PFSK-1 (cell line): Measurements from ENCODE around the gene EFEMP1.

Experiments
- FOXP2 ChIP-seq: optimal IDR thresholded peaks from 2 replicates; pipeline ENCODE3; 2011; ENCODE audit warnings: borderline replicate concordance, control low read depth, inconsistent platforms; ENCODE audit not compliant: insufficient read depth; ENCODE audit errors: extremely low read length, extremely low read depth
- POLR2AphosphoS5 ChIP-seq: IDR thresholded peaks from 2 replicates; pipeline ENCODE4 v1.6.1; 2012; ENCODE audit warnings: low read depth, mild to moderate bottlenecking, control low read depth, low read length, moderate library complexity
- REST ChIP-seq, 2 experiments: IDR thresholded peaks; 2 replicates each; pipeline versions ENCODE4 v1.6.1 to v1.8.0; 2011 to 2012; ENCODE audit warnings: low read depth in 2 of 2, low read length in 2 of 2, control low read depth in 1 of 2, inconsistent platforms in 1 of 2, mild to moderate bottlenecking in 1 of 2, moderate library complexity in 1 of 2; ENCODE audit not compliant: insufficient read depth in 1 of 2
- SIN3A ChIP-seq: IDR thresholded peaks from 2 replicates; pipeline ENCODE4 v1.6.1; 2012; ENCODE audit warnings: mild to moderate bottlenecking, low read length, moderate library complexity, borderline replicate concordance; ENCODE audit not compliant: insufficient read depth
- TAF1 ChIP-seq: IDR thresholded peaks from 2 replicates; pipeline ENCODE4 v1.6.1; 2012; ENCODE audit warnings: low read length, control low read depth, borderline replicate concordance; ENCODE audit not compliant: insufficient read depth

Gene EFEMP1

DNA sequence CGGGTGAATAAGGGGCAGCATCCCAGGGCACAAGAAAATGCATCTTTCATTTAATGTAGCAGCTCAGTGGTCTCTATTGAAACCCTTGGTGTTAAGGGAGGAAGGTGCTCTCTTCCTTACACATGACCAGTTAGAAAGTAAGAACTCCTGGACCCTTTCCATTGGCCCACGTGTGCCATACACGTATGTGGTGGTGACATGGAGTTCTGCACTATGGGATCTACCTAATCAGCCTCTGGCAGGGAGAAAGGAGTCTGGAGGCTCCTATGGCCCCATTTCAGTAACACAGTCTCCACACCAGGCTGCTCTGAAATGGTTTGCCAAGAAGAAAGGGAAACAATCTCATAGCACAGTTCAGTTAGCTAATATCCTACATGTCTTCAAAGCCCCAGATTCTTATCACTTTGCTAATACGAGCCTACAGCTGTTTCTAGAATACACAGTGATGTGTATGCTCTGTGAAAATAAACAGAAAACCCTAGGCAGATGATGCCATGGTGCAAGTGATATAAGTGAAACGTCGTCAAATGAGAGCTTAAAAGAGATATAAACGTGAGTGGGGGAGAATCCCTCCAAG is 7.0 kb downstream of the EFEMP1 start:
- 0 out of 2 replicates have a peak, but pooled peaks have one; percentile 39 for TF ChIP-seq SIN3A
- TF ChIP-seq POLR2AphosphoS5 = no peak

DNA sequence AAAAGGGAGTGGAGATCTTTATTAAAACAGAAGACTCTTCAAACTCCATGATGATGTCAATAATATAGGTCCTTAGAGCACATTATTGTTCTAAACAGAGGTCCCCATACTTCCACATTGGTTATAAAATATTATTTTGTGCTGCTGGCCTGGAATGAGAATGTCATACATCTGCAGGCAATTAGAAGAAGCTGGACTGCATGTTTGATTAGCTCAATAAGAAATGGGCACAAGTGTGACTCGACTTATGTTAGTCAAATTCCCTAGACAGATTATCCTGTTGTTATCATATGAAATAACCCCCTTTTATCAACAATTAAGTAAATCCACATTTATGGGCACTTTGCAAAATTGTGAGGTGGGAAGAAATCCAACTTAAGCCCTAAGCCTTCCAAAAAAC is 8.8 kb downstream of the EFEMP1 start:
- TF ChIP-seq FOXP2 (no peak), SIN3A (no peak), REST (IDR thresholded peaks at IDR 0.05; ENCODE audit: insufficient read depth in 1 of 2, low read depth in 2 of 2, low read length in 2 of 2) (no peak), POLR2AphosphoS5 (no peak), TAF1 (no peak)

DNA sequence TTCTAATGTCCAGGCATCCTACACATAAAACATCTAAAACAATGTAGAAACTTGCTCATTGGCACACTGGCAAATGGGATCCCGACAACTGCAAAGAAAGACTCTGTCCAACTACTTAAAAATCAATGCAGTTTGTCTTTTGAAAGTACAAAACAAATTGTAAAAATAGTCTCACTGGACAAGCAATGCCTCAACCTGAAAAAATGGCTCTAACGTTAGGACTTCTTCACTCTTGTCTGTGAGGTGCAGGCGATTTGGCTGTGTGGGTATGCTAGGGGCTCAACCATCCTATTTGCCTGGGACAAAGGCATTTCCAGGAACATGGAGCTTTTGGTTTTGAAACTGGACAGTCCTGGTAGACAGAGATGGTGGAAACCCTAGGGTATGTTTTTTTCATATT is 10.7 kb downstream of the EFEMP1 start:
- TF ChIP-seq POLR2AphosphoS5 (no peak), TAF1 (no peak), FOXP2 (no peak), SIN3A (no peak), REST (IDR thresholded peaks at IDR 0.05; ENCODE audit: insufficient read depth in 1 of 2, low read depth in 2 of 2, low read length in 2 of 2) (no peak)

DNA sequence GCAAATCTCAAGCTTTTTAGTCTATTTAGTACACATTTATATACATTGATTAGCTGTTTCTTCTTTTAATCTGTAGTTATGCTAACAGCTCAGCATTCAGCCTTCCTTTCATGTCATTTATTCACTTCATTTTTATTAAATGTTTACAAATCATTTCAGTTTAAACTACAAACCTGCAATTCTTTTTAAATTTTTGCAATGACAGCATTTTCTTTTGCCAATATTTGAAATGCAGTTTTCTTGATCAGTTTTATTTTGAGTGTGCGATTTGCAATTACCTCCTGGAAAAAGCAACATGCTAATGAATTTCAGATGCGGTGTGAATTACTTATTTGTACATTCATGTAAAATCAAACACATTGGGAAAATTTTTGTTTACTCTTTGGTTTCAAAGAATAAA is 13.5 kb downstream of the EFEMP1 start:
- TF ChIP-seq REST (IDR thresholded peaks at IDR 0.05; ENCODE audit: insufficient read depth in 1 of 2, low read depth in 2 of 2, low read length in 2 of 2) = no peak
- no peak for TF ChIP-seq POLR2AphosphoS5
- TF ChIP-seq SIN3A = no peak
- no peak for TF ChIP-seq FOXP2
- no peak for TF ChIP-seq TAF1

- TF ChIP-seq REST (IDR thresholded peaks at IDR 0.05; ENCODE audit: insufficient read depth in 1 of 2, low read depth in 2 of 2, low read length in 2 of 2) (no peak), TAF1 (no peak), SIN3A (no peak), POLR2AphosphoS5 (no peak)
Measured at GRCh38 chr2:55907686-55908085, 15.9 kb downstream of the EFEMP1 start.

GRCh38 chr2:55906993-55907392 is 16.6 kb downstream of the EFEMP1 start:
- TF ChIP-seq SIN3A (no peak), FOXP2 (no peak), POLR2AphosphoS5 (no peak), REST (IDR thresholded peaks at IDR 0.05; ENCODE audit: insufficient read depth in 1 of 2, low read depth in 2 of 2, low read length in 2 of 2) (no peak), TAF1 (no peak)
